IMR-90 (cell line): ENCODE results near the gene TTI1. TPM values are rescaled to one million over a fixed set of nuclear protein-coding genes. Genes with fewer than 3 reads are reported as not detected.

ENCODE experiments used
- ATAC-seq: fragments of 200-7000 bp; cut with Tn5 transposase; 2 replicates; pipeline ENCODE4 v1.9.1; 2020; ENCODE audit warnings: low read depth, mild to moderate bottlenecking, moderate library complexity
- BruUV-seq: library from RNA; stranded (reverse); fragments of 400-500 nt; replicated peaks from 2 replicates; lab custom pipeline; 2021; lab: Mats Ljungman, UMichigan
- CTCF ChIA-PET: fragments of 300-600 bp; formaldehyde crosslinking; extraction: SDS; loops from one replicate; lab custom pipeline; 2021; ENCODE audit warnings: antibody characterized with exemption; lab: Yijun Ruan, JAX
- POLR2A ChIA-PET: fragments of 300-600 bp; sonication (Branson Sonifier 250); formaldehyde crosslinking; loops from one replicate; lab custom pipeline; 2022; ENCODE audit warnings: antibody characterized with exemption; ENCODE audit not compliant: unreplicated experiment; lab: Charles Lee
- DNase-seq: peaks from one replicate; pipeline ENCODE4 v3.0.0; 2013
- H2AFZ ChIP-seq: replicated peaks from 2 replicates; pipeline ENCODE3; 2013; ENCODE audit warnings: low read length, mild to moderate bottlenecking; ENCODE audit not compliant: poor library complexity
- H2AK5ac ChIP-seq: 2 replicates; pipeline ENCODE4 v1.6.1; 2013; ENCODE audit warnings: low read depth, low read length, inconsistent platforms
- H2AK9ac ChIP-seq: replicated peaks from 2 replicates; pipeline ENCODE3; 2013; ENCODE audit warnings: mild to moderate bottlenecking, low read depth, low read length, moderate library complexity; ENCODE audit not compliant: poor library complexity
- H2BK120ac ChIP-seq: 2 replicates; pipeline ENCODE4 v1.6.1; 2013; ENCODE audit warnings: low read depth, low read length, inconsistent platforms
- H2BK15ac ChIP-seq: 3 replicates; pipeline ENCODE4 v1.6.1; 2013; ENCODE audit warnings: low read depth, low read length, inconsistent platforms
- H2BK20ac ChIP-seq: 2 replicates; pipeline ENCODE4 v1.6.1; 2013; ENCODE audit warnings: low read depth, mild to moderate bottlenecking, inconsistent platforms, low read length, moderate library complexity
- H2BK5ac ChIP-seq: 2 replicates; pipeline ENCODE4 v1.6.1; 2013; ENCODE audit warnings: mild to moderate bottlenecking, low read depth, low read length, inconsistent platforms; ENCODE audit not compliant: poor library complexity, severe bottlenecking
- H3K14ac ChIP-seq: replicated peaks from 2 replicates; pipeline ENCODE4 v1.6.1; 2013; ENCODE audit warnings: low read depth, low read length, inconsistent platforms
- H3K18ac ChIP-seq: 2 replicates; pipeline ENCODE4 v1.6.1; 2013; ENCODE audit warnings: low read depth, low read length, control low read depth
- H3K23ac ChIP-seq: 2 replicates; pipeline ENCODE4 v1.6.1; 2013; ENCODE audit warnings: low read depth, low read length, inconsistent platforms
- H3K27ac ChIP-seq: 2 replicates; pipeline ENCODE4 v1.5.1; 2013; ENCODE audit warnings: mild to moderate bottlenecking, control low read depth, low read length; ENCODE audit not compliant: insufficient read depth
- H3K27me3 ChIP-seq: 2 replicates; pipeline ENCODE4 v1.6.1; 2013; ENCODE audit warnings: low read length; ENCODE audit not compliant: control insufficient read depth, insufficient read depth
- H3K36me3 ChIP-seq: 2 replicates; pipeline ENCODE4 v1.6.1; 2013; ENCODE audit warnings: low read length, mixed read lengths; ENCODE audit not compliant: control insufficient read depth, insufficient read depth
- H3K4ac ChIP-seq: 2 replicates; pipeline ENCODE4 v1.6.1; 2013; ENCODE audit warnings: low read depth, low read length, inconsistent platforms
- H3K4me1 ChIP-seq: 2 replicates; pipeline ENCODE4 v1.6.1; 2013; ENCODE audit warnings: low read length, mixed read lengths; ENCODE audit not compliant: control insufficient read depth, insufficient read depth
- H3K4me2 ChIP-seq: 2 replicates; pipeline ENCODE4 v1.6.1; 2013; ENCODE audit warnings: low read depth, mild to moderate bottlenecking, control low read depth, low read length, moderate library complexity
- H3K4me3 ChIP-seq: 2 replicates; pipeline ENCODE4 v1.5.1; 2013; ENCODE audit warnings: low read depth, mild to moderate bottlenecking, control low read depth, low read length, moderate library complexity; ENCODE audit not compliant: insufficient read depth
- H3K56ac ChIP-seq: 2 replicates; pipeline ENCODE4 v1.6.1; 2013; ENCODE audit warnings: low read length, inconsistent platforms; ENCODE audit not compliant: insufficient read depth; ENCODE audit errors: extremely low read depth
- H3K79me1 ChIP-seq, 2 experiments: 2 replicates each; pipeline ENCODE4 v1.6.1; 2013; ENCODE audit warnings: low read length in 2 of 2, inconsistent platforms in 1 of 2, low read depth in 1 of 2
- H3K9ac ChIP-seq: 2 replicates; pipeline ENCODE4 v1.6.1; 2013; ENCODE audit warnings: low read depth, low read length, control low read depth
- H3K9me1 ChIP-seq: 2 replicates; pipeline ENCODE4 v1.6.1; 2013; ENCODE audit warnings: low read length, inconsistent platforms; ENCODE audit not compliant: insufficient read depth
- H3K9me3 ChIP-seq: 2 replicates; pipeline ENCODE4 v1.6.1; 2013; ENCODE audit warnings: low read length; ENCODE audit not compliant: control insufficient read depth, insufficient read depth
- H4K20me1 ChIP-seq: 2 replicates; pipeline ENCODE4 v1.6.1; 2013; ENCODE audit warnings: low read length, inconsistent platforms; ENCODE audit not compliant: insufficient read depth
- H4K5ac ChIP-seq: 2 replicates; pipeline ENCODE4 v1.6.1; 2013; ENCODE audit warnings: mild to moderate bottlenecking, low read depth, low read length, control low read depth
- H4K8ac ChIP-seq, 2 experiments: 2 replicates each; pipeline ENCODE4 v1.6.1; 2013; ENCODE audit warnings: low read depth in 2 of 2, low read length in 2 of 2, control low read depth in 1 of 2, inconsistent platforms in 1 of 2
- H4K91ac ChIP-seq: 2 replicates; pipeline ENCODE4 v1.6.1; 2013; ENCODE audit warnings: low read depth, low read length, inconsistent platforms; ENCODE audit not compliant: insufficient read depth
- CHD1 ChIP-seq: IDR thresholded peaks from 2 replicates; pipeline ENCODE4 v1.6.1; 2012; ENCODE audit warnings: low read depth, low read length, improper control_type of control experiment
- MXI1 ChIP-seq: IDR thresholded peaks from 2 replicates; pipeline ENCODE4 v1.6.1; 2012; ENCODE audit warnings: low read depth, mild to moderate bottlenecking, low read length, moderate library complexity, borderline replicate concordance
- POLR2A ChIP-seq: IDR thresholded peaks from 2 replicates; pipeline ENCODE4 v1.6.1; 2012; ENCODE audit warnings: mild to moderate bottlenecking, low read depth, low read length
- RAD21 ChIP-seq: IDR thresholded peaks from 2 replicates; pipeline ENCODE4 v1.6.1; 2012; ENCODE audit warnings: low read length, improper control_type of control experiment
- SMC3 ChIP-seq: fragments of 150-350 bp; IDR thresholded peaks from 2 replicates; pipeline ENCODE4 v1.6.1; 2016; ENCODE audit warnings: low read depth, mild to moderate bottlenecking, antibody characterized with exemption, low read length, moderate library complexity
- whole genome bisulfite sequencing, 2 experiments: methylation state at CpG; one replicate each; pipeline versions ENCODE4 v1.1.5 to v1.1.7; 2013; ENCODE audit warnings: missing lambda C conversion rate in 2 of 2; ENCODE audit not compliant: insufficient read length in 1 of 2; ENCODE audit errors: extremely low coverage in 2 of 2; 5-methylcytosine and 5-hydroxymethylcytosine counted together
- dilution Hi-C: fragments of 300-500 bp; cut with HindIII; formaldehyde crosslinking; loops from one replicate; pipeline ENCODE4 v1.14.3; 2018; ENCODE audit warnings: low sequenced_read_pairs; ENCODE audit not compliant: unreplicated experiment
- in situ Hi-C: fragments of 300-500 bp; cut with MboI; formaldehyde crosslinking; loops from 3 replicates; pipeline ENCODE4 v1.14.3; 2019; ENCODE audit warnings: low sequenced_read_pairs, inconsistent platforms, mixed read lengths
- intact Hi-C: fragments of 100-400 bp; cut with micrococcal nuclease; formaldehyde crosslinking; loops from 2 replicates; pipeline ENCODE4 v1.10.0; 2022
- polyA plus RNA-seq, 3 experiments: library from polyadenylated mRNA; depleted of rRNA; stranded (reverse); fragments of >200 nt; gene quantifications; 2 replicates each; pipeline ENCODE4 v1.2.3, GENCODE V29; 2012; ENCODE audit warnings: low replicate concordance in 1 of 3
- total RNA-seq: library from RNA; depleted of rRNA; stranded (reverse); fragments of >200 nt; gene quantifications from 2 replicates; pipeline ENCODE4 v1.2.3, GENCODE V29; 2012

The TTI1 gene
- total and polyA plus RNA-seq, 2 of the 4 experiments (the other 2 are of a cell fraction), result 12.5 to 17.6 TPM

- DNase-seq, result no peak
- Histone ChIP-seq H4K91ac (no peak overlapping the region), H3K4me3 (no peak overlapping the region), H2BK5ac (no peak overlapping the region), H2AK9ac (no peak overlapping the region), H2BK20ac (no peak overlapping the region), H4K20me1 (peaks cover 13% of the 10 kb centered on the region; the same call in 1 of the 2 replicates), H3K9ac (no peak overlapping the region), H4K8ac (no peak overlapping the region), H3K36me3 (peaks cover 9% of the 10 kb centered on the region), H3K4ac (no peak overlapping the region), H3K9me1 (peaks cover 6% of the 10 kb centered on the region), H2AFZ (no peak overlapping the region), H3K18ac (no peak overlapping the region), H3K79me1 (no peaks in the 10 kb centered on the region), H3K9me3 (no peaks in the 10 kb centered on the region), H2BK15ac (no peak overlapping the region), H3K23ac (no peak overlapping the region), H4K5ac (no peak overlapping the region), H3K27me3 (no peaks in the 10 kb centered on the region), H3K27ac (no peak overlapping the region), H3K14ac (no peak overlapping the region), H2BK120ac (no peak overlapping the region), H3K4me1 (peaks cover 10% of the 10 kb centered on the region), H3K4me2 (no peak overlapping the region), H3K56ac (no peak overlapping the region), H2AK5ac (no peak overlapping the region)
- in situ Hi-C loops (no loop called here), intact Hi-C loops (no loop called here), dilution Hi-C loops (no loop called here)
- POLR2A ChIA-PET, result no interaction called here
- CTCF ChIA-PET, result no interaction called here
- BruUV-seq, result no TSS peak
- TF ChIP-seq CHD1 (no peak), POLR2A (no peak), SMC3 (no peak), RAD21 (no peak), MXI1 (no peak)
- ATAC-seq, result no peak
- 70% methylated on average over 3 of the region's 9 CpGs; no CpG with 5 or more reads in 1 of the 2 experiments for WGBS, 2 experiments
Measured at GRCh38 chr20:37986044-37986858, 47.0 kb downstream of the TTI1 start.
